Endothelial cell of umbilical vein (primary cell): ENCODE measurements around the gene GRK6. TPM values are rescaled to one million over a fixed set of nuclear protein-coding genes. Genes with fewer than 3 reads are reported as not detected.

Experiments used
- BruUV-seq: library from RNA; stranded (reverse); fragments of 400-500 nt; replicated peaks from 2 replicates; lab custom pipeline; 2021; lab: Mats Ljungman, UMichigan
- CTCF ChIA-PET: fragments of 300-600, 350-600 bp; sonication (Branson Sonifier 250); formaldehyde crosslinking; loops from one replicate; lab custom pipeline; 2021; ENCODE audit warnings: antibody characterized with exemption, inconsistent platforms; lab: Charles Lee
- POLR2A ChIA-PET: fragments of 300-600, 350-600 bp; sonication (Branson Sonifier 250); formaldehyde crosslinking; loops from one replicate; lab custom pipeline; 2021; ENCODE audit warnings: antibody characterized with exemption, inconsistent platforms; lab: Charles Lee
- DNase-seq: peaks from one replicate; pipeline ENCODE4 v3.0.0-alpha.2; 2011; ENCODE audit warnings: low read depth, low spot score
- FAIRE-seq: peaks from 2 replicates; lab custom pipeline; 2011; peaks lifted over from hg19 to GRCh38; lab: Jason Lieb, UNC
- H2AFZ ChIP-seq: 2 replicates; pipeline ENCODE4 v1.6.0; 2012; ENCODE audit warnings: low read depth, low read length, control low read depth, inconsistent platforms
- H3K27ac ChIP-seq: 2 replicates; pipeline ENCODE4 v1.5.1; 2011; ENCODE audit warnings: low read depth, mild to moderate bottlenecking, control low read depth, low read length, moderate library complexity; ENCODE audit not compliant: insufficient read depth
- H3K27me3 ChIP-seq, 2 experiments: 2 replicates each; pipeline versions ENCODE4 v1.6.0 to v1.6.1; 2011; ENCODE audit warnings: low read length in 2 of 2, mixed read lengths in 1 of 2; ENCODE audit not compliant: control insufficient read depth in 2 of 2, insufficient read depth in 2 of 2
- H3K36me3 ChIP-seq, 2 experiments: 2 replicates in 1 of 2; 3 replicates in 1 of 2; pipeline ENCODE4 v1.5.1; 2011; ENCODE audit warnings: low read length in 2 of 2, mild to moderate bottlenecking in 1 of 2, moderate library complexity in 1 of 2; ENCODE audit not compliant: control insufficient read depth in 2 of 2, insufficient read depth in 2 of 2; ENCODE audit errors: extremely low read depth in 1 of 2
- H3K4me1 ChIP-seq: 3 replicates; pipeline ENCODE4 v1.5.1; 2011; ENCODE audit warnings: mild to moderate bottlenecking, low read length; ENCODE audit not compliant: control insufficient read depth, insufficient read depth; ENCODE audit errors: extremely low read depth
- H3K4me2 ChIP-seq: 2 replicates; pipeline ENCODE4 v1.6.1; 2011; ENCODE audit warnings: low read length, control low read depth, mixed read lengths; ENCODE audit not compliant: insufficient read depth
- H3K4me3 ChIP-seq, 3 experiments: fragments of 200-600 bp in 1 of 3; sonication (generic), shearing (Covaris generic) in 1 of 3; replicated peaks in 1 of 3; 2 replicates each; pipeline ENCODE4 v1.5.1; 2011 to 2016; ENCODE audit warnings: control low read depth in 3 of 3, low read length in 3 of 3, mild to moderate bottlenecking in 2 of 3, inconsistent platforms in 1 of 3, low read depth in 1 of 3, moderate library complexity in 1 of 3; ENCODE audit not compliant: insufficient read depth in 1 of 3
- H3K79me2 ChIP-seq: 2 replicates; pipeline ENCODE4 v1.6.0; 2012; ENCODE audit warnings: low read length, inconsistent platforms; ENCODE audit not compliant: control insufficient read depth, insufficient read depth
- H3K9ac ChIP-seq: replicated peaks from 2 replicates; pipeline ENCODE3; 2011; ENCODE audit warnings: low read length, control low read depth; ENCODE audit not compliant: insufficient read depth; ENCODE audit errors: extremely low read depth
- H3K9me1 ChIP-seq: replicated peaks from 3 replicates; pipeline ENCODE4 v1.6.0; 2011; ENCODE audit warnings: mild to moderate bottlenecking, low read length; ENCODE audit not compliant: control insufficient read depth, insufficient read depth; ENCODE audit errors: extremely low read depth
- H3K9me3 ChIP-seq: replicated peaks from 2 replicates; pipeline ENCODE4 v1.5.1; 2012; ENCODE audit warnings: low read length, inconsistent platforms; ENCODE audit not compliant: control insufficient read depth, insufficient read depth
- H4K20me1 ChIP-seq: replicated peaks from 2 replicates; pipeline ENCODE3; 2011; ENCODE audit warnings: mild to moderate bottlenecking, low read length; ENCODE audit not compliant: control insufficient read depth, insufficient read depth; ENCODE audit errors: extremely low read depth
- EZH2 ChIP-seq: IDR thresholded peaks from 2 replicates; pipeline ENCODE4 v1.6.1; 2012; ENCODE audit warnings: borderline replicate concordance, low read depth, mild to moderate bottlenecking, moderate library complexity, low read length, inconsistent platforms; ENCODE audit not compliant: severe bottlenecking
- FOS ChIP-seq: IDR thresholded peaks from 2 replicates; pipeline ENCODE4 v1.6.1; 2011; ENCODE audit warnings: mild to moderate bottlenecking, low read length, moderate library complexity, borderline replicate concordance; ENCODE audit not compliant: insufficient read depth
- GATA2 ChIP-seq: IDR thresholded peaks from 2 replicates; pipeline ENCODE4 v1.7.0; 2011; ENCODE audit warnings: low read depth, mild to moderate bottlenecking, moderate library complexity, mixed read lengths, low read length; ENCODE audit not compliant: insufficient read length, insufficient read depth
- JUN ChIP-seq: IDR thresholded peaks from 2 replicates; pipeline ENCODE4 v1.6.1; 2011; ENCODE audit warnings: borderline replicate concordance, low read depth; ENCODE audit not compliant: insufficient read length, insufficient read depth
- MAX ChIP-seq: IDR thresholded peaks from 2 replicates; pipeline ENCODE4 v1.6.1; 2011; ENCODE audit not compliant: insufficient read depth, insufficient read length
- MYC ChIP-seq: IDR thresholded peaks from one replicate; pipeline ENCODE4 v1.6.1; 2011; ENCODE audit warnings: mild to moderate bottlenecking, low read depth, low read length
- POLR2A ChIP-seq: IDR thresholded peaks from 2 replicates; pipeline ENCODE4 v1.6.1; 2012; ENCODE audit warnings: low read depth, mild to moderate bottlenecking, control low read depth, low read length
- POLR2AphosphoS5 ChIP-seq: IDR thresholded peaks from 2 replicates; pipeline ENCODE4 v1.6.1; 2012; ENCODE audit warnings: low read depth, mild to moderate bottlenecking, control low read depth, low read length, moderate library complexity; ENCODE audit not compliant: insufficient read depth
- dilution Hi-C: fragments of 300-500 bp; cut with MboI; formaldehyde crosslinking; loops from one replicate; pipeline ENCODE4 v1.15.0; 2019; ENCODE audit warnings: low sequenced_read_pairs; ENCODE audit not compliant: extremely low pct_ligation_motif_present
- intact Hi-C: fragments of 100-400 bp; cut with micrococcal nuclease; formaldehyde crosslinking; loops from one replicate; pipeline ENCODE4 v1.10.0; 2022
- polyA plus RNA-seq, 4 experiments: library from polyadenylated mRNA; depleted of rRNA in 3 of 4; stranded (reverse) in 3 of 4; unstranded in 1 of 4; fragments of >200 nt; gene quantifications; 2 replicates each; pipeline versions ENCODE4 v1.2.1 to v1.2.3, GENCODE V29; 2011 to 2012; ENCODE audit warnings: missing spikeins in 1 of 4
- total RNA-seq: library from RNA; stranded (reverse); gene quantifications from 2 replicates; pipeline ENCODE4 v1.2.3, GENCODE V29; 2021
- TF ChIP-seq, protein P1 (sequence below), 2 donors: IDR thresholded peaks; 1 replicate in 1 of 2; 2 replicates in 1 of 2; pipeline ENCODE4 v1.5.1; 2011; ENCODE audit warnings: low read length in 2 of 2, mild to moderate bottlenecking in 2 of 2, moderate library complexity in 2 of 2, control low read depth in 1 of 2, inconsistent platforms in 1 of 2, low read depth in 1 of 2; ENCODE audit not compliant: insufficient read depth in 1 of 2; ENCODE audit errors: extremely low read depth in 1 of 2

The GRK6 gene
- total and polyA plus RNA-seq, 2 donors (not counting 3 experiments of a cell fraction or from before 2014, with no cell fraction given), result 28.9 to 36.4 TPM

DNA sequence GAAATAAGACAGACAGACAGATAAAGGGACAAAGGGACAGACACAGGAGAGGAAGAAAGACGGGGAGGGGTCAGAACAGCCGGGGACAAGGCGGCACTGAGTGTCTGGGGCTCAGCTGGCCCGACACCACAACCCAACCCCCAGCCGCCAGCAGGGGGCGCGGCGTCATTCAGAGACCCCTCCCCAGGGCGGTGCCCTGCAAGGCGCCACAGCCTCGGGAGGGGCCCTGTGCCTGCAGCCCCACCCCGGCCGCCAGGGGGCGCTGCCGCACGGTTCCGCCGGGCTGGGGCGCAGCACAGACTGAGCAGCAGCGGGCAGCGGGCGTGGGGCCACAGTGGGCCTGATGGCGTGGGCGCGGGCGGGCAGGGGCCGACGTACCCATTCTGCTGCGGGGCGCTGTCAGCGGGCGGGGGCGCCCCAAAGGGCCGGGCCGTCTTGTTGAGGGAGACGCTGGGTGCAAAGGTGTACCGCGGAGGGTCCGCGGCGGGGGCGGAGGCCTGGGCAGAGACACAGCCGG is 65.0 kb downstream of the GRK6 start:
- CTCF ChIA-PET, result interaction anchor here (0.7 to 5.3 kb wide), 5 partner anchors 10 to 19 kb away, joined by 3 to 58 read pairs (median 6); partner anchors contain the start of gene DOK3
- no peak overlapping the region for H3K4me2 ChIP-seq
- POLR2A ChIA-PET, result no interaction called here
- H3K4me3 ChIP-seq, result no peak overlapping the region
- DNase-seq, result peak; percentile 79
- H3K9ac ChIP-seq, result no peak overlapping the region
- no peaks in the 10 kb centered on the region for H4K20me1 ChIP-seq
- H2AFZ ChIP-seq, result no peak overlapping the region
- FAIRE-seq, result peak; percentile 64
- dilution Hi-C loops (no loop called here), intact Hi-C loops (loop anchor here (1.0 to 10.0 kb wide), 3 partner anchors 10 to 957 kb away; partner anchors contain the start of genes N4BP3 and RNF44)
- no peaks in the 10 kb centered on the region for H3K9me3 ChIP-seq
- H3K27ac ChIP-seq, result no peak overlapping the region
- peaks cover 46% of the 10 kb centered on the region for H3K79me2 ChIP-seq
- no peaks in the 10 kb centered on the region for H3K27me3 ChIP-seq
- H3K4me1 ChIP-seq, result peaks cover 50% of the 10 kb centered on the region
- H3K9me1 ChIP-seq, result no peaks in the 10 kb centered on the region
- H3K36me3 ChIP-seq, result peaks cover 22 to 38% of the 10 kb centered on the region in 2 experiments
- no peak for TF ChIP-seq MYC
- TF ChIP-seq POLR2A, result peak; percentile 51
- TF ChIP-seq MAX, result no peak
- TF ChIP-seq, protein P1, sequence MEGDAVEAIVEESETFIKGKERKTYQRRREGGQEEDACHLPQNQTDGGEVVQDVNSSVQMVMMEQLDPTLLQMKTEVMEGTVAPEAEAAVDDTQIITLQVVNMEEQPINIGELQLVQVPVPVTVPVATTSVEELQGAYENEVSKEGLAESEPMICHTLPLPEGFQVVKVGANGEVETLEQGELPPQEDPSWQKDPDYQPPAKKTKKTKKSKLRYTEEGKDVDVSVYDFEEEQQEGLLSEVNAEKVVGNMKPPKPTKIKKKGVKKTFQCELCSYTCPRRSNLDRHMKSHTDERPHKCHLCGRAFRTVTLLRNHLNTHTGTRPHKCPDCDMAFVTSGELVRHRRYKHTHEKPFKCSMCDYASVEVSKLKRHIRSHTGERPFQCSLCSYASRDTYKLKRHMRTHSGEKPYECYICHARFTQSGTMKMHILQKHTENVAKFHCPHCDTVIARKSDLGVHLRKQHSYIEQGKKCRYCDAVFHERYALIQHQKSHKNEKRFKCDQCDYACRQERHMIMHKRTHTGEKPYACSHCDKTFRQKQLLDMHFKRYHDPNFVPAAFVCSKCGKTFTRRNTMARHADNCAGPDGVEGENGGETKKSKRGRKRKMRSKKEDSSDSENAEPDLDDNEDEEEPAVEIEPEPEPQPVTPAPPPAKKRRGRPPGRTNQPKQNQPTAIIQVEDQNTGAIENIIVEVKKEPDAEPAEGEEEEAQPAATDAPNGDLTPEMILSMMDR (IDR thresholded peaks at IDR 0.05; ENCODE audit: extremely low read depth in 1 of 2, insufficient read depth in 1 of 2, low read depth in 1 of 2, low read length in 2 of 2), result peak; percentile 97 to 99
- no peak for TF ChIP-seq FOS
- TF ChIP-seq GATA2, result no peak
- no peak for TF ChIP-seq JUN
- no peak for TF ChIP-seq EZH2
- peak; percentile 80 for TF ChIP-seq POLR2AphosphoS5
- BruUV-seq, result no TSS peak
